Testis (tissue), 2 donors: ENCODE measurements around the gene ANXA9.

Source experiments
- POLR2A ChIP-seq: fragments of 450-650 bp; IDR thresholded peaks from one replicate; pipeline ENCODE4 v1.6.1; 2017; ENCODE audit warnings: antibody characterized with exemption, mild to moderate bottlenecking, moderate library complexity
- TF ChIP-seq, protein P1 (sequence below), 3 experiments: fragments of 450-650 bp in 2 of 3; fragments of 200-600 bp in 1 of 3; sonication (generic) in 1 of 3; IDR thresholded peaks; one replicate each; pipeline ENCODE4 v1.5.1; 2016 to 2019; ENCODE audit warnings: antibody characterized with exemption in 3 of 3, mild to moderate bottlenecking in 2 of 3, moderate library complexity in 1 of 3

DNA sequence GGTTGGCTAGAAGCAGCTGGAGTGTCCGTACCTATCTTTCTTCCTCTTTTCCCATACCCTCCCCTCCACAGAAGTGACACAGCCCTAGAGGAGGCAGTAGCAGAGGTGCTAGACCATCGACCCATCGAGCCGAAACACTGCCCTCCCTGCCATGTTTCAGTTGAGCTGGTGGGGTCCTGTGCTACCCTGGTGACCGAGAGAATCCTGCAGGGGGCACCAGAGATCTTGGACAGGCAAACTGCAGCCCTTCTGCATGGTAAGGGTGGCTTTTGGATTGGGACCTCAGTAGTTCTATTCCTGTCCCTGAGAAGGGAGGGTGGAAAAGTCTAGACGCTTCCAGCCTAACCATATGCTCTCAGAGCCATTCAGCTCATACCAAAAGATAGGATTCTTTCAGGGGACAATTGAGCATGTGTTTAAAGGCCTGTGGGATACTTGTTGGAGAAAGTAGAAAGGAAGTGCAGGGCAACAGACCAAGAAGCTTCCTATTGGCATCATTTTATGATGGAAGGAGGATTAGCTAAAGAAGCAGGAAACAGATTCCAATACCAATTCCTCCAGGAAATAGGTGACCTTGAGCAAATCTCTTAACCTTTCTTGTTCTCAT is 42.6 kb downstream of the ANXA9 start:
- TF ChIP-seq, protein P1, sequence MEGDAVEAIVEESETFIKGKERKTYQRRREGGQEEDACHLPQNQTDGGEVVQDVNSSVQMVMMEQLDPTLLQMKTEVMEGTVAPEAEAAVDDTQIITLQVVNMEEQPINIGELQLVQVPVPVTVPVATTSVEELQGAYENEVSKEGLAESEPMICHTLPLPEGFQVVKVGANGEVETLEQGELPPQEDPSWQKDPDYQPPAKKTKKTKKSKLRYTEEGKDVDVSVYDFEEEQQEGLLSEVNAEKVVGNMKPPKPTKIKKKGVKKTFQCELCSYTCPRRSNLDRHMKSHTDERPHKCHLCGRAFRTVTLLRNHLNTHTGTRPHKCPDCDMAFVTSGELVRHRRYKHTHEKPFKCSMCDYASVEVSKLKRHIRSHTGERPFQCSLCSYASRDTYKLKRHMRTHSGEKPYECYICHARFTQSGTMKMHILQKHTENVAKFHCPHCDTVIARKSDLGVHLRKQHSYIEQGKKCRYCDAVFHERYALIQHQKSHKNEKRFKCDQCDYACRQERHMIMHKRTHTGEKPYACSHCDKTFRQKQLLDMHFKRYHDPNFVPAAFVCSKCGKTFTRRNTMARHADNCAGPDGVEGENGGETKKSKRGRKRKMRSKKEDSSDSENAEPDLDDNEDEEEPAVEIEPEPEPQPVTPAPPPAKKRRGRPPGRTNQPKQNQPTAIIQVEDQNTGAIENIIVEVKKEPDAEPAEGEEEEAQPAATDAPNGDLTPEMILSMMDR (IDR thresholded peaks at IDR 0.05) = peak; percentile 38 to 60 (median 41)
- no peak for TF ChIP-seq POLR2A
